ENCODE results near the gene PTGS1. TPM values are rescaled to one million over a fixed set of nuclear protein-coding genes. Genes with fewer than 3 reads are reported as not detected.

The PTGS1 gene
- total RNA-seq, 1 donor from 2014 or later: 2.5 TPM

- Mint-ChIP-seq H3K4me1 (ENCODE audit: unreplicated experiment) (peaks cover 9% of the 10 kb centered on the region), H3K4me3 (ENCODE audit: unreplicated experiment) (no peak overlapping the region), H3K36me3 (ENCODE audit: unreplicated experiment) (no peaks in the 10 kb centered on the region), H3K27ac (ENCODE audit: unreplicated experiment) (no peak overlapping the region), H3K27me3 (ENCODE audit: unreplicated experiment) (peaks cover 14% of the 10 kb centered on the region), H3K9me3 (ENCODE audit: unreplicated experiment) (no peaks in the 10 kb centered on the region)
- TF ChIP-seq CTCF (IDR thresholded peaks at IDR 0.05): no peak
- DNase-seq (ENCODE audit: extremely low spot score, unreplicated experiment): no peak
Observed at GRCh38 chr9:122349201-122349600, 21.6 kb upstream of the PTGS1 start.

- peaks cover 18% of the 10 kb centered on the region for H3K27me3 Mint-ChIP-seq (ENCODE audit: unreplicated experiment)
- peak; percentile 98 for TF ChIP-seq CTCF (IDR thresholded peaks at IDR 0.05)
- peaks cover 9% of the 10 kb centered on the region for H3K4me1 Mint-ChIP-seq (ENCODE audit: unreplicated experiment)
- DNase-seq (ENCODE audit: extremely low spot score, unreplicated experiment): peak; percentile 95
- no peaks in the 10 kb centered on the region for H3K9me3 Mint-ChIP-seq (ENCODE audit: unreplicated experiment)
- H3K27ac Mint-ChIP-seq (ENCODE audit: unreplicated experiment): no peak overlapping the region
- H3K36me3 Mint-ChIP-seq (ENCODE audit: unreplicated experiment): no peaks in the 10 kb centered on the region
- no peak overlapping the region for H3K4me3 Mint-ChIP-seq (ENCODE audit: unreplicated experiment)
Observed at GRCh38 chr9:122350577-122351355, 20.1 kb upstream of the PTGS1 start.

- no peak for TF ChIP-seq CTCF (IDR thresholded peaks at IDR 0.05)
- no peaks in the 10 kb centered on the region for H3K36me3 Mint-ChIP-seq (ENCODE audit: unreplicated experiment)
- no peaks in the 10 kb centered on the region for H3K4me1 Mint-ChIP-seq (ENCODE audit: unreplicated experiment)
- H3K27me3 Mint-ChIP-seq (ENCODE audit: unreplicated experiment): peaks cover 12% of the 10 kb centered on the region
- peaks cover 6% of the 10 kb centered on the region for H3K9me3 Mint-ChIP-seq (ENCODE audit: unreplicated experiment)
- H3K27ac Mint-ChIP-seq (ENCODE audit: unreplicated experiment): no peak overlapping the region
- no peak for DNase-seq (ENCODE audit: extremely low spot score, unreplicated experiment)
- no peak overlapping the region for H3K4me3 Mint-ChIP-seq (ENCODE audit: unreplicated experiment)
Observed at GRCh38 chr9:122354536-122355199, 16.2 kb upstream of the PTGS1 start.

GRCh38 chr9:122355336-122355875 is 15.4 kb upstream of the PTGS1 start:
- no peak for DNase-seq (ENCODE audit: extremely low spot score, unreplicated experiment)
- no peak overlapping the region for H3K27ac Mint-ChIP-seq (ENCODE audit: unreplicated experiment)
- TF ChIP-seq CTCF (IDR thresholded peaks at IDR 0.05): no peak
- no peak overlapping the region for H3K4me3 Mint-ChIP-seq (ENCODE audit: unreplicated experiment)
- peaks cover 6% of the 10 kb centered on the region for H3K9me3 Mint-ChIP-seq (ENCODE audit: unreplicated experiment)
- H3K36me3 Mint-ChIP-seq (ENCODE audit: unreplicated experiment): no peaks in the 10 kb centered on the region
- H3K27me3 Mint-ChIP-seq (ENCODE audit: unreplicated experiment): peaks cover 7% of the 10 kb centered on the region
- peaks cover 7% of the 10 kb centered on the region for H3K4me1 Mint-ChIP-seq (ENCODE audit: unreplicated experiment)

GRCh38 chr9:122356627-122357026 is 14.2 kb upstream of the PTGS1 start:
- no peak overlapping the region for H3K4me3 Mint-ChIP-seq (ENCODE audit: unreplicated experiment)
- DNase-seq (ENCODE audit: extremely low spot score, unreplicated experiment): no peak
- TF ChIP-seq CTCF (IDR thresholded peaks at IDR 0.05): peak; percentile 35
- H3K36me3 Mint-ChIP-seq (ENCODE audit: unreplicated experiment): no peaks in the 10 kb centered on the region
- peaks cover 6% of the 10 kb centered on the region for H3K9me3 Mint-ChIP-seq (ENCODE audit: unreplicated experiment)
- H3K27me3 Mint-ChIP-seq (ENCODE audit: unreplicated experiment): peaks cover 7% of the 10 kb centered on the region
- H3K4me1 Mint-ChIP-seq (ENCODE audit: unreplicated experiment): peaks cover 11% of the 10 kb centered on the region
- no peak overlapping the region for H3K27ac Mint-ChIP-seq (ENCODE audit: unreplicated experiment)
